GM19025 (cell line): ENCODE results near the gene ADGRL3.

Experiments used
- ATAC-seq: cut with Tn5 transposase; IDR thresholded peaks from one replicate; pipeline ENCODE4 v1.9.1; 2021; ENCODE audit warnings: mild to moderate bottlenecking, low read depth, moderate library complexity; ENCODE audit not compliant: unreplicated experiment

ADGRL3 gene

GRCh38 chr4:61770456-61770855 lies 570.3 kb downstream of the ADGRL3 start:
- ATAC-seq, result no peak

GRCh38 chr4:61771056-61771455 lies 570.9 kb downstream of the ADGRL3 start:
- ATAC-seq, result no peak

GRCh38 chr4:61772126-61772525 lies 572.0 kb downstream of the ADGRL3 start:
- ATAC-seq, result no peak

- no peak for ATAC-seq
Observed at GRCh38 chr4:61773655-61774245, 573.6 kb downstream of the ADGRL3 start.

- no peak for ATAC-seq
Observed at GRCh38 chr4:61782133-61782532, 582.0 kb downstream of the ADGRL3 start.

- no peak for ATAC-seq
Observed at GRCh38 chr4:61783050-61783449, 582.9 kb downstream of the ADGRL3 start.

GRCh38 chr4:61785761-61786160 lies 585.6 kb downstream of the ADGRL3 start:
- no peak for ATAC-seq

- no peak for ATAC-seq
Observed at GRCh38 chr4:61786211-61786610, 586.1 kb downstream of the ADGRL3 start.

GRCh38 chr4:61795998-61796397 lies 595.9 kb downstream of the ADGRL3 start:
- no peak for ATAC-seq

GRCh38 chr4:61799794-61800193 lies 599.7 kb downstream of the ADGRL3 start:
- no peak for ATAC-seq

- ATAC-seq, result no peak
Observed at GRCh38 chr4:61805227-61805626, 605.1 kb downstream of the ADGRL3 start.

- ATAC-seq, result no peak
Observed at GRCh38 chr4:61805979-61806378, 605.9 kb downstream of the ADGRL3 start.

GRCh38 chr4:61812171-61812570 lies 612.0 kb downstream of the ADGRL3 start:
- no peak for ATAC-seq

GRCh38 chr4:61817071-61817470 lies 616.9 kb downstream of the ADGRL3 start:
- ATAC-seq, result no peak

- no peak for ATAC-seq
Observed at GRCh38 chr4:61820136-61820535, 620.0 kb downstream of the ADGRL3 start.

GRCh38 chr4:61824454-61824853 lies 624.3 kb downstream of the ADGRL3 start:
- no peak for ATAC-seq

GRCh38 chr4:61827907-61828391 lies 627.8 kb downstream of the ADGRL3 start:
- no peak for ATAC-seq

GRCh38 chr4:61828960-61829359 lies 628.8 kb downstream of the ADGRL3 start:
- ATAC-seq, result no peak

GRCh38 chr4:61831987-61832386 lies 631.9 kb downstream of the ADGRL3 start:
- ATAC-seq, result no peak

GRCh38 chr4:61837395-61837794 lies 637.3 kb downstream of the ADGRL3 start:
- ATAC-seq, result no peak

- ATAC-seq, result no peak
Observed at GRCh38 chr4:61838072-61838471, 637.9 kb downstream of the ADGRL3 start.

- no peak for ATAC-seq
Observed at GRCh38 chr4:61841714-61842113, 641.6 kb downstream of the ADGRL3 start.

GRCh38 chr4:61851126-61851525 lies 651.0 kb downstream of the ADGRL3 start:
- no peak for ATAC-seq
